Neural progenitor cell (in vitro differentiated cells): Measurements from ENCODE around the gene CRISPLD2. TPM values are rescaled to one million over a fixed set of nuclear protein-coding genes. Genes with fewer than 3 reads are reported as not detected.

Experiments used
- DNase-seq: peaks from one replicate; pipeline ENCODE4 v3.0.0-alpha.2; 2016; ENCODE audit warnings: low spot score
- H2AFZ ChIP-seq: fragments of 200-600 bp; sonication (generic); replicated peaks from 2 replicates; pipeline ENCODE4 v1.6.1; 2016; ENCODE audit warnings: antibody characterized with exemption
- H3F3A ChIP-seq: fragments of 200-600 bp; sonication (generic); 2 replicates; pipeline ENCODE4 v1.6.1; 2016; ENCODE audit warnings: antibody characterized with exemption, low read depth
- H3K27ac ChIP-seq: fragments of 200-600 bp; sonication (generic); 2 replicates; pipeline ENCODE4 v1.5.1; 2016; ENCODE audit warnings: mild to moderate bottlenecking
- H3K27me3 ChIP-seq: fragments of 200-600 bp; sonication (generic); 2 replicates; pipeline ENCODE4 v1.6.1; 2016; ENCODE audit warnings: mild to moderate bottlenecking, moderate library complexity
- H3K36me3 ChIP-seq: fragments of 200-600 bp; sonication (generic); 2 replicates; pipeline ENCODE4 v1.5.1; 2016
- H3K4me1 ChIP-seq: fragments of 200-600 bp; sonication (generic); 2 replicates; pipeline ENCODE4 v1.6.1; 2016; ENCODE audit warnings: mixed run types
- H3K4me2 ChIP-seq: fragments of 200-600 bp; sonication (generic); 2 replicates; pipeline ENCODE4 v1.6.1; 2016
- H3K4me3 ChIP-seq: fragments of 200-600 bp; sonication (generic); 2 replicates; pipeline ENCODE4 v1.5.1; 2016
- H3K79me2 ChIP-seq: fragments of 200-600 bp; sonication (generic); 2 replicates; pipeline ENCODE4 v1.6.1; 2016; ENCODE audit warnings: low read depth
- H3K9ac ChIP-seq: fragments of 200-600 bp; sonication (generic); 2 replicates; pipeline ENCODE4 v1.6.1; 2016
- H3K9me3 ChIP-seq: fragments of 200-600 bp; sonication (generic); 2 replicates; pipeline ENCODE4 v1.5.1; 2016; ENCODE audit warnings: low read depth
- H4K20me1 ChIP-seq: fragments of 200-600 bp; sonication (generic); 2 replicates; pipeline ENCODE4 v1.6.1; 2016; ENCODE audit warnings: low read depth
- H3K27ac Mint-ChIP-seq: 3 replicates; pipeline ENCODE4 v1.8.0; 2021; ENCODE audit warnings: mixed read lengths
- H3K27me3 Mint-ChIP-seq: 2 replicates; pipeline ENCODE4 v1.8.0; 2022; ENCODE audit warnings: low read depth, mild to moderate bottlenecking, inconsistent platforms, moderate library complexity, mixed read lengths; ENCODE audit not compliant: insufficient read depth
- H3K36me3 Mint-ChIP-seq: 3 replicates; pipeline ENCODE4 v1.8.0; 2021; ENCODE audit warnings: mixed read lengths
- H3K4me1 Mint-ChIP-seq: 3 replicates; pipeline ENCODE4 v1.8.0; 2021; ENCODE audit warnings: mixed read lengths
- H3K4me3 Mint-ChIP-seq: 3 replicates; pipeline ENCODE4 v1.8.0; 2021; ENCODE audit warnings: mild to moderate bottlenecking, moderate library complexity, mixed read lengths
- H3K9me3 Mint-ChIP-seq: 3 replicates; pipeline ENCODE4 v1.8.0; 2020; ENCODE audit warnings: mixed read lengths
- CTCF ChIP-seq: fragments of 200-600 bp; sonication (generic); IDR thresholded peaks from 2 replicates; pipeline ENCODE4 v1.5.1; 2017; ENCODE audit warnings: antibody characterized with exemption, mild to moderate bottlenecking
- EZH2 ChIP-seq: fragments of 200-600 bp; sonication (generic); IDR thresholded peaks from 2 replicates; pipeline ENCODE4 v1.6.1; 2017; ENCODE audit warnings: antibody characterized with exemption, mild to moderate bottlenecking, moderate library complexity
- EZH2phosphoT487 ChIP-seq: fragments of 200-600 bp; sonication (generic); IDR thresholded peaks from 2 replicates; pipeline ENCODE4 v1.6.1; 2017; ENCODE audit warnings: antibody characterized with exemption
- total RNA-seq: library from RNA; depleted of rRNA; stranded (reverse); fragments of >200 nt; gene quantifications from 2 replicates; pipeline ENCODE4 v1.2.3, GENCODE V29; 2015; ENCODE audit warnings: low replicate concordance

Gene CRISPLD2
- total RNA-seq, 1 donor from 2014 or later, result 0.11 TPM

GRCh38 chr16:84874983-84875382 lies 55.2 kb downstream of the CRISPLD2 start:
- H3F3A ChIP-seq, result peaks cover 3% of the 10 kb centered on the region
- H3K4me1 ChIP-seq, result no peaks in the 10 kb centered on the region
- no peaks in the 10 kb centered on the region for H4K20me1 ChIP-seq
- H3K27ac ChIP-seq, result no peak overlapping the region
- no peak overlapping the region for H3K4me2 ChIP-seq
- H3K36me3 ChIP-seq, result no peaks in the 10 kb centered on the region
- TF ChIP-seq EZH2phosphoT487, result no peak
- TF ChIP-seq EZH2, result no peak
- no peak for TF ChIP-seq CTCF
- DNase-seq, result no peak
- no peak overlapping the region for H3K27ac Mint-ChIP-seq
- H3K9me3 ChIP-seq, result no peaks in the 10 kb centered on the region
- H3K9me3 Mint-ChIP-seq, result peaks cover 2% of the 10 kb centered on the region
- H2AFZ ChIP-seq, result no peak overlapping the region
- peaks cover 6% of the 10 kb centered on the region for H3K4me1 Mint-ChIP-seq
- no peak overlapping the region for H3K9ac ChIP-seq
- H3K36me3 Mint-ChIP-seq, result peaks cover 2% of the 10 kb centered on the region
- H3K27me3 Mint-ChIP-seq, result peaks cover 7% of the 10 kb centered on the region
- no peak overlapping the region for H3K4me3 ChIP-seq
- no peaks in the 10 kb centered on the region for H3K27me3 ChIP-seq
- no peaks in the 10 kb centered on the region for H3K79me2 ChIP-seq
- no peak overlapping the region for H3K4me3 Mint-ChIP-seq

- no peak for TF ChIP-seq EZH2
- no peak for TF ChIP-seq CTCF
- no peak for TF ChIP-seq EZH2phosphoT487
Measured at GRCh38 chr16:84875846-84876245, 56.1 kb downstream of the CRISPLD2 start.

GRCh38 chr16:84876873-84877606 lies 57.3 kb downstream of the CRISPLD2 start:
- H3K36me3 Mint-ChIP-seq, result peaks cover 2% of the 10 kb centered on the region
- peaks cover 17% of the 10 kb centered on the region for H3K27me3 Mint-ChIP-seq

More at GRCh38 chr16:84875846-84876245, 56.1 kb downstream of the CRISPLD2 start:
- H3K79me2 ChIP-seq, result no peaks in the 10 kb centered on the region
- H3K4me3 Mint-ChIP-seq, result no peak overlapping the region
- H3K36me3 ChIP-seq, result no peaks in the 10 kb centered on the region
- H3K36me3 Mint-ChIP-seq, result peaks cover 2% of the 10 kb centered on the region
- no peak overlapping the region for H3K4me3 ChIP-seq
- H3K9me3 ChIP-seq, result no peaks in the 10 kb centered on the region
- peaks cover 6% of the 10 kb centered on the region for H3K4me1 Mint-ChIP-seq
- peaks cover 3% of the 10 kb centered on the region for H3F3A ChIP-seq
- peaks cover 9% of the 10 kb centered on the region for H3K27me3 Mint-ChIP-seq
- no peak overlapping the region for H3K27ac ChIP-seq
- no peak overlapping the region for H3K27ac Mint-ChIP-seq
- no peak overlapping the region for H2AFZ ChIP-seq
- no peak overlapping the region for H3K9ac ChIP-seq
- peaks cover 2% of the 10 kb centered on the region for H3K9me3 Mint-ChIP-seq
- H3K4me2 ChIP-seq, result no peak overlapping the region
- DNase-seq, result no peak
- no peaks in the 10 kb centered on the region for H4K20me1 ChIP-seq
- no peaks in the 10 kb centered on the region for H3K4me1 ChIP-seq
- no peaks in the 10 kb centered on the region for H3K27me3 ChIP-seq

More at GRCh38 chr16:84876873-84877606, 57.3 kb downstream of the CRISPLD2 start:
- no peaks in the 10 kb centered on the region for H3K79me2 ChIP-seq
- no peak overlapping the region for H2AFZ ChIP-seq
- no peaks in the 10 kb centered on the region for H3K27me3 ChIP-seq
- H3K4me1 ChIP-seq, result no peaks in the 10 kb centered on the region
- H3F3A ChIP-seq, result peaks cover 3% of the 10 kb centered on the region
- no peak overlapping the region for H3K4me2 ChIP-seq
- H3K9ac ChIP-seq, result no peak overlapping the region
- H3K36me3 ChIP-seq, result no peaks in the 10 kb centered on the region
- no peaks in the 10 kb centered on the region for H4K20me1 ChIP-seq
- H3K9me3 ChIP-seq, result no peaks in the 10 kb centered on the region
- no peak overlapping the region for H3K4me3 ChIP-seq
- Mint-ChIP-seq H3K27ac (no peak overlapping the region), H3K4me3 (no peak overlapping the region), H3K4me1 (peaks cover 6% of the 10 kb centered on the region), H3K9me3 (peaks cover 7% of the 10 kb centered on the region)
- TF ChIP-seq EZH2, result no peak
- TF ChIP-seq CTCF, result no peak
- TF ChIP-seq EZH2phosphoT487, result no peak
- DNase-seq, result peak; percentile 18
- H3K27ac ChIP-seq, result no peak overlapping the region
